T47D (cell line): ENCODE results near the gene SAMHD1.
"Not testable (repeated sequence)": the region's sequence is repeated elsewhere in the genome, so short reads cannot be mapped to it uniquely, and the experiment has no call there.

Experiments
- DNase-seq, 2 experiments: peaks; one replicate each; pipeline versions ENCODE4 v3.0.0 to v3.0.0-alpha.2; 2011 to 2012; ENCODE audit warnings: low read depth in 1 of 2, low spot score in 1 of 2
- JUND ChIP-seq: IDR thresholded peaks from 2 replicates; pipeline ENCODE4 v1.6.1; 2012; ENCODE audit warnings: low read depth
- in situ Hi-C: cut with HindIII; loops from 2 replicates; pipeline ENCODE4 v1.10.0; 2016; ENCODE audit warnings: low sequenced_read_pairs, low pct_unique_long_range_greater_than_20kb

The SAMHD1 gene

GRCh38 chr20:36951198-36951978, at the start of gene SAMHD1:
SAMHD1 (minus strand) TSS chr20:36951708; CDS start chr20:36951643, 65 bp downstream.
- in situ Hi-C loops: no loop called here
- no peak for TF ChIP-seq JUND
- peak; percentile 97 for DNase-seq

- DNase-seq, in situ Hi-C loops: not testable (repeated sequence)
Measured at GRCh38 chr20:37000171-37000570, 48.7 kb upstream of the SAMHD1 start.

- in situ Hi-C loops: no loop called here
- no peak for TF ChIP-seq JUND
Measured at GRCh38 chr20:36998652-36999051, 47.1 kb upstream of the SAMHD1 start.

GRCh38 chr20:36997121-36997520, 45.6 kb upstream of the SAMHD1 start:
- no peak for TF ChIP-seq JUND
- in situ Hi-C loops: no loop called here
- no peak for DNase-seq

More at GRCh38 chr20:36998652-36999051, 47.1 kb upstream of the SAMHD1 start:
- DNase-seq: no peak

GRCh38 chr20:36994221-36994620, 42.7 kb upstream of the SAMHD1 start:
- in situ Hi-C loops, DNase-seq: not testable (repeated sequence)

GRCh38 chr20:36992802-36993334, 41.4 kb upstream of the SAMHD1 start:
- no peak for TF ChIP-seq JUND
- in situ Hi-C loops: no loop called here
- no peak for DNase-seq

- no peak for DNase-seq
- no peak for TF ChIP-seq JUND
- in situ Hi-C loops: no loop called here
Measured at GRCh38 chr20:36991703-36992102, 40.2 kb upstream of the SAMHD1 start.

GRCh38 chr20:36989797-36990196, 38.3 kb upstream of the SAMHD1 start:
- no peak for DNase-seq
- TF ChIP-seq JUND: no peak
- in situ Hi-C loops: no loop called here

- DNase-seq: peak in 1 of 2 experiments; percentile 39
- in situ Hi-C loops: no loop called here
- TF ChIP-seq JUND: no peak
Measured at GRCh38 chr20:36988494-36988966, 37.0 kb upstream of the SAMHD1 start.

GRCh38 chr20:36984257-36984638, 32.7 kb upstream of the SAMHD1 start:
- no peak for TF ChIP-seq JUND
- no peak for DNase-seq
- in situ Hi-C loops: no loop called here

- in situ Hi-C loops: no loop called here
- no peak for TF ChIP-seq JUND
- DNase-seq: no peak
Measured at GRCh38 chr20:36975099-36975818, 23.8 kb upstream of the SAMHD1 start.

- TF ChIP-seq JUND: no peak
- in situ Hi-C loops: no loop called here
Measured at GRCh38 chr20:36974660-36975059, 23.2 kb upstream of the SAMHD1 start.

GRCh38 chr20:36971103-36971502, 19.6 kb upstream of the SAMHD1 start:
- no peak for TF ChIP-seq JUND
- DNase-seq: no peak
- in situ Hi-C loops: no loop called here

More at GRCh38 chr20:36974660-36975059, 23.2 kb upstream of the SAMHD1 start:
- DNase-seq: no peak
